HG02571 (cell line): Measurements from ENCODE around the gene SLCO4A1.

Source experiments
- ATAC-seq: cut with Tn5 transposase; IDR thresholded peaks from one replicate; pipeline ENCODE4 v1.9.1; 2021; ENCODE audit warnings: mild to moderate bottlenecking, moderate library complexity; ENCODE audit not compliant: unreplicated experiment

The SLCO4A1 gene

DNA sequence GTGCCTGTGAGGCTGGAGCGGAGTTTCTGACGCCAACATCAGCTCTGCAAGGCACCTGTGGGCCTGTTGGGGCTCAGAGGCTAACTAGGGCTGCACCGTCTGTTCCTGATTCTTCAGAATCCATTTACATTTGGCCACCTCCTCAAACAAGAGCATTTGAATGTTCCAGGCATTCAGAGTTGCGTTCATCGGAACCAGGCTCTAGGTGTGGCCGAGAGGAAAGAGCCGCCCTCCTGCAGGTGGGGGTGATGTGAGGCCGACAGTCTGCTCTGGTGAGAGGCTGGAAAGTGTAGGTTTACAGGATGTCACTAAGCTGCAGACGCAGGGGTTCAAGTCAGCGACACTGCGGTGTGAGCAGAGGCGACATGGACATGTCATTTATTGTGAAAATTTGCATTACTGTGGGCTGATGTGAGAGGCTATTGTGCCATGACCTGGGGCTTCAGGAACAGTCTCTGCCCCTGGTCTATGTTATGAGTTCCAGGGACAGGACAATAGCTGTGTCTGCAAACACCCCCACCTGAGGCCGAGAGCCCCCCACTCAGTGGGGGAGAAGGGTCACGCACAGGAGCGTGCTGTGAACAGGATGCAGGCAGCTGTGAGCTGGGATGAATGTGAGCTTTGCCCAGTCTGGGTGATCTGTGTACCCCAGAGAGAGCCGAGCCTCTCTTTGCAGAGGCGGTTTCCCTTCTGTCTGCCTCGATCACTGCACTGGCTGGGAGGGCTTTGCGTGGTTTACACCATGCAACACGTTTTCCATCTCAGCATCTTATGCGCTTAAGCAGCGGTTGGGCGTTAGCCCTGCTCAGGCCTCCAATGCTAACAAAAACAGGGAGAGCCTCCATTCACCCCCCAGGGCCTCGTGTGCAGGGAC lies 21.1 kb downstream of the SLCO4A1 start:
- no peak for ATAC-seq

DNA sequence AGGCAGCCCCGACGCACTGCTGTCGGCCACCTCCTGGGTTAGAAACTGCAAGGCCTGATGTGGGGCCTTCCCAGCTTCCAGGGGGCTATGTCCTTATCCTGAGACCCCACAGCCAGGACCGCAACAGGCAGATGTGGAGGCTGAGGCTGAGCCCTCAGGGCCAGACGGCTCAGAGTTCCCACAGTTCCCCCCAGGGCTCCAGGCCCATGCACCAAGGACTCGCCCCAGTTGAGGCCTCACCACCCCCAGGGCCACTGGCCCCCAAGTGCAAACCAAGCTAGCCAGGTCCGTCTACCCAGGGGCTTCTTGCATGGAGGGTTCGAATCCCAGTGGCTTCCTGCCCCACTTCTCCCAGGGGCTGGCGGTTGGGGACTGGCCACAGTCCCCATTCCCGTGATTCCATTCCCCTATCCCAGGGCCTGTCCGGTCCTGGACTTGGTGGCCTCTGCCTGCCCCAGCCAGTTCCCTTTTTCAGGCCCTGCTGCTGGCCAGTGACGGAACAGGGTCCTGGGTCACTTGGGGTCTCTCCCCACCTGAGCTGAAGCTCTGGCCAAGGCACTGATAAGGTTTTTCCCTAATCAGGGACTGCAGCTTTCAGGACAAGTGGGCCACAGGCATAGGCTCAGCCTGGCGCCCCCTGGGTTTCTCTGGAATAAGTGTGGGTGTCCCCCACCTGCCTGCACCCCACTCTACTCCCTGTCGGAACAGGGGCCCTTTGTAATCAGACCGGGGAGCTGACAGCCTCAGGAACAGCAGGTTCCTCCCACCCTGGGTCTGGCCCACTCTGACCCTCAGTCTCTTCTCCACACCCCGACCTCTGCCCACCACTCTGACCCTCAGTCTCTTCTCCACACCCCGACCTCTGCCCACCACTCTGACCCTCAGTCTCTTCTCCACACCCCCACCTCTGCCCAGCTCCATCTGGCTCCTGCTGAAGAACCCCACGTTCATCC lies 22.0 kb downstream of the SLCO4A1 start:
- ATAC-seq, result no peak

DNA sequence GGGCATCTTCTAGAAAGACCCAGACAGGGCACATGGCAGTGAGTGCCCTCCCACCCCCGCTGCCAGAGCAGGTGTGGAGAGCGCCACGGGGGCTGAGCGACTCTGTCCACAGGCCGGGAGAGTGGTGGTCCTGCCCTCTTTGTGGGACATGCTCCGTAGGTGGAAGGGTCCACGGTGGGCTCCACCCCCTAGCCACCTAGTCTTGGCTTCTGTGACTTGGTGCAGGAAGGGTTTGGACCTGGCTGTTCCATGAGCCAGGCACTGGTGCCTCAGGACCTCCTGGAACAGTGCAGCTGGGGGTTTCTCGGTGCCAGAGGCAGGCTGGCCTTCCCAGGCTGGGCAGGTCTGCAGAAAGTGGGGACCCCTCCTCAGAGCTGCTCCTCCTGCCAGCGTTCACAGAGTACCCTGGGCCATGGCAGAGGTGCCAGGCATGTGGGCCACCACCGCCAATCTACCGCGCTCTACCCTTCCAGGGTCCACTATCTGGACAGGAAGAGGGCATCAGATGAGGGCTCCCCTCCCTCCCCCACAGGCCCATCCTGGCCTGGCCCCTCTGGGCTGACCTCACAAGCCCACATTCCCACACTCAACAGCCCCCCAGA lies 23.0 kb downstream of the SLCO4A1 start:
- ATAC-seq, result no peak

DNA sequence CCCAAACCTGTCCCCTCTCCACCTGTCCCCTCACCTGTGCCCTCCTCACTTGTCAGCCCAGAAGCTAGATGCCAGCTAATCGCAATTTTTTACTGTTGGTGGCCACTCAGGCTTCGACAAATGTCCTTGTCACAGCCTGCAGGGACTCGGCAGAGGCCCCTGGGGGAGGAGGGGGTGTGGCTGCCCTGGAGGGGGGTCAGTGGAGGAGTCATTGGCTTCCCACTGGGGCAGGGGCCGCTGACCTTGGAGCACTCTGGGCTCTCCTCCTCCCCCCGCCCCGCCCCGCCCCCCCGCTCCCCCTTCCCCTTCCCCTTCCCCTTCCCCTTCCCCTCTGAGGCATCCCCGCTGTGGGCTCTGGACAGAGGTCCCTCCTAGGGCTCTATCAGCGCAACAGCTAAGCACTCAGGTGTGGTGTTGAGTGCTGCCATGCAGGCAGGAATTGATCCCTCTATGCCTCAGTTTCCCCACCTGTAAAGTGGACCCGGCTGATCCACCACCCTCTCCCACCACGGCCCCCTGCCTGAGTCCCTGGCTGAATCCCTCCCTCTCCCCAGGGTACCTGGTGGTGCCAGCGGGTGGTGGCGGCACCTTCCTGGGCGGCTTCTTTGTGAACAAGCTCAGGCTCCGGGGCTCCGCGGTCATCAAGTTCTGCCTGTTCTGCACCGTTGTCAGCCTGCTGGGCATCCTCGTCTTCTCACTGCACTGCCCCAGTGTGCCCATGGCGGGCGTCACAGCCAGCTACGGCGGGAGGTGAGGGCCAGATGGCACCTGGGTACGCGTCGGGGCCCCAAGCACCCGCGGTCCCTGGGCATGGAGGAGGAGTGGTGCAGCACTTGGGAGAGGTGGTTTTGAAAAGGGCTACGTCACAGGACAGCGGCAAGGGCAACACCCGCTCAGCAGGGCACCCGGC lies 23.8 kb downstream of the SLCO4A1 start:
- ATAC-seq, result no peak

DNA sequence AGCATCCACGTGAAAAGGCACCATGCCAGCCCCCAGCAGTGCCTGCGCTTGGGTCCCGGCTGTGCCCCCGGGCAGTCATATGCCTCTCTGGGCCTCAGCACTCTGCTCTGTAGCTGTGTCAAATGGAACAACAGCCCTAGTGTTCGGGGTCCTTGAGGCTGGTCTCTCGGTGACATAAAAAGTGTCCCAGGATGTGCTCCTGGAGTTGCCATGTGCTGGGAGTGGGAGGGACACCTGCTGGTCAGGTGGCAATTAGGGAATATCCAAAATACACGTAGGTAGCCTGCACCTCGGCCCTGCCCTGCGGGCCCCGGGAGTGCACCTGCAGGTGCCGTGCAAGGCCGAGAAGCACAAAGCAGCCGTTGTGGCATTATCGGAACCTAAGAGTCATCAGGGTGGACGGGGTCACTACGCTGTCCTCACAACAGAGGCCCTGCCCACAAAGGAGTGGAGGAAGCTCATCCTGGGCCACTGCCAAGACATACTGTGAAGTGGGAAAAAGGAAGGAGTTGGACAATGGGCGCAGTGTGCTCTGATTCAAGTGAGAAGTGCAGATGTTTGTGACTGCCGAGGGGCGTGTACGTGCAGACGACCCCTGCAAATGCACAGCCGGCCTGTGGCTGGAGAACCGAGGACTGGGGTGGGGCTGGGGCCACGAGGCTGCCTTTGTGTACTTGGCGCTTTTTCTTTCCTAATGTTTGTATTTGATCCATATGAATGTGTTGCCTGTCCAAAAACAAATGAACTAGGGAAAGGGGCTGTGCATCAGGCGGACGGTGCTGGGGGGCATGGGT lies 24.6 kb downstream of the SLCO4A1 start:
- ATAC-seq, result no peak

DNA sequence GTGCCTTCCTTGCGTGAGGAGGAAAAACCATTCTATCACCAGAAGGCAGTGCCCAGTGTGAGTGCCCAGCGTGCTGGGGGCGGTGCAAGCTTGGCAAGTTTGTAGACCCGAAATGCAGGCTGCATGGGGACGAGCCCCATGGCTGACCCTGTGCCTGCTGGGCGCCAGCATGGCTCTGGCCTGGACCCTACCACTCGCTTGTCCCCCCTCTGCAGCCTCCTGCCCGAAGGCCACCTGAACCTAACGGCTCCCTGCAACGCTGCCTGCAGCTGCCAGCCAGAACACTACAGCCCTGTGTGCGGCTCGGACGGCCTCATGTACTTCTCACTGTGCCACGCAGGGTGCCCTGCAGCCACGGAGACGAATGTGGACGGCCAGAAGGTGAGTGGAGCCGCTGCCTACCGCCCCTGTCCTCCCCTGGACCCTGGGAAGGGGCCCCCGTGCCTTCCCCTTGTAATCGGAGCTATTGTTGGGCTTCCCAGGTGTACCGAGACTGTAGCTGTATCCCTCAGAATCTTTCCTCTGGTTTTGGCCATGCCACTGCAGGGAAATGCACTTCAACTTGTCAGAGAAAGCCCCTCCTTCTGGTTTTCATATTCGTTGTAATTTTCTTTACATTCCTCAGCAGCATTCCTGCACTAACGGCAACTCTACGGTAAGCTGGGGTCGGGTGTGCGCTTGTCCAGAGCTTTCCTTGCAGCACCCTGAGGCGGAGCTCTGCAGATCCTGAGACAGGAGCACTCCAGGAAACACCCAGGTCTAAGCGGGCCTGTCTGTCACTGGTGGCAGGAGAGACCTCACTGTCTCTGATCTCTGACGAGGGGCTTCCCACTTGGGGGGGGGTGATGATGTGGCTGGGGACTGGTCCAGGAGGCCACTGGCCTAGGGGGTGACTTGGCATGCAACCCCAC lies 25.5 kb downstream of the SLCO4A1 start:
- ATAC-seq, result no peak

DNA sequence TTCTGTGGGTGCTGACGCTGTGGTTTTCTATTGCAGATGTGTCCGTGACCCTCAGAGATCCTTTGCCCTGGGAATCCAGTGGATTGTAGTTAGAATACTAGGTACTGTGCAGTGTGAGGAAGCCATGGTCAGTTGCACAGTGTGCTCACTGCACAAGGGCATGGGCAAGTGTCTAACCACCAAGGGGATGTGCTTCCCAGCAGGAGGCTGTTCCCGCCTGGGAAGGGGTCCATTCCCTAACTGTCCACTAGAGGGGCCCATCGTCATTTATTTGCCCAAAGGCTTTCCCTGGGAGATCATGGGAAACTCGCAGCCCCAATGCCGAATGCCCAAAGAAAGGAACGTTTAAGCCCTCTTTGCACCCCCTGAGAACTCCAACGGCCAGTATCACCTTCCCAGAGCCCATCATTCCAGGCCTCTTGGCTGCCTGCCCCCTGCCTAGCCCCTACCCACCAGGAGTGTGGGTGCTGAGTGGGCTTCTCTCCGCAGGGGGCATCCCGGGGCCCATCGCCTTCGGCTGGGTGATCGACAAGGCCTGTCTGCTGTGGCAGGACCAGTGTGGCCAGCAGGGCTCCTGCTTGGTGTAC lies 26.2 kb downstream of the SLCO4A1 start:
- ATAC-seq, result no peak

DNA sequence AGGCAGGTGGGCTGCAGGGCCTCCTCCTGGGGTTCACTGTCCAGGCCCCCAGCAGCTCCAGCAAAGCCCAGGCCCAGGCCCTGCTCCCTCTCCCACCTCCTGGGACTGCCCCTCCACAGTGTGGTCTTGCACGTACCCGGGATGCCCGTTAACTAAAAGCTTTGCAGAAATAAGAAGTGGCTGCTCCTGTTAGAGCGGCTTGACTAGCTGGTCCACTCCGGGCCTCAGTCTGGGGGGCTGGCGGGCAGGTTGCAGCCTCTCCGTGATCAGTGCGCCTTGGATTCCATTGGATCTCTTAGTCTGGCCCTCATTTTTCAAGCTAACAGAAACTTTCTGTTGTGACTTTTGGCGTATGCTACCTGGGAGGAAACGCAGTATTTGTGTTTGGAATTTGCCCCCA lies 26.9 kb downstream of the SLCO4A1 start:
- no peak for ATAC-seq

DNA sequence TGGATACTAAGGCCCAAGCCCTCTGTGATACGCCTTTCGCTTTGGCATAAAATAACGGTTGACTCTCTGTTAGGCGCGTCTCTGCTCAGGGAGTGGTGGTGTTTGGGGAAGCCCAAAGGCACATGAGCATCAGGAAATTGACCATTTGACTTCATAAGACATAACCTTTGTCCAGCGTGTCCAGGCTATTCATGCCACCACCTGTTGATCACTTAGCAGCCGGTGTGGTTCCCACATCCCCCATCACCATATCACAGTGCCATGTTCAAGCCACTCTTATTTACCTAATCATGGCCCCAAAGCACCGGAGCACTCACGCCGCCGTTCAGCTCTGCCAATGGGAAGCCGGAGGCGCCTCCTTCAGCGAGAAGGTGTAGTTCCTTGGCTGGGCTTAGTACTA lies 27.9 kb downstream of the SLCO4A1 start:
- no peak for ATAC-seq

DNA sequence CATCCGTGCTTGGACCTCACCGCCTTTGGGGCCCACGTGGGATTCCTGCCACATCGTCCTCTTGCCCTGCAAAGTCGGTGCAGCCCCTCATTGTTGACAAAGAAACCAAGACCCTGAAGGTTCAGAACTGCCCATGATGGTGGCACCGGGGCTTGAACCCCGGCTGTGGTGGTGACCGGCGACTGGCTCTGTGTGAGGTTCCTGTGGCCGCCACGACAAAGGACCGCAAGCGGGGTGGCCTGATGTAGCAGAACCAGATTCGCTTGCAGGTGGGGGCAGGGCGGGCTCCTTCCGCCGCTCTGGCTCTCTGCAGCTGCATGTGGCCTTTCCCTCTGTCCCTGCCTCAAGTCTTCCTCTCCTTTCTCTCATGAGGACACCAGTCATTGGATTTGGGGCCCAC lies 28.7 kb downstream of the SLCO4A1 start:
- ATAC-seq, result no peak

DNA sequence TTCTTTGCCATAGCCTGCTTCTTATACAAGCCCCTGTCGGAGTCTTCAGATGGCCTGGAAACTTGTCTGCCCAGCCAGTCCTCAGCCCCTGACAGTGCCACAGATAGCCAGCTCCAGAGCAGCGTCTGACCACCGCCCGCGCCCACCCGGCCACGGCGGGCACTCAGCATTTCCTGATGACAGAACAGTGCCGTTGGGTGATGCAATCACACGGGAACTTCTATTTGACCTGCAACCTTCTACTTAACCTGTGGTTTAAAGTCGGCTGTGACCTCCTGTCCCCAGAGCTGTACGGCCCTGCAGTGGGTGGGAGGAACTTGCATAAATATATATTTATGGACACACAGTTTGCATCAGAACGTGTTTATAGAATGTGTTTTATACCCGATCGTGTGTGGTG lies 29.5 kb downstream of the SLCO4A1 start:
- no peak for ATAC-seq

DNA sequence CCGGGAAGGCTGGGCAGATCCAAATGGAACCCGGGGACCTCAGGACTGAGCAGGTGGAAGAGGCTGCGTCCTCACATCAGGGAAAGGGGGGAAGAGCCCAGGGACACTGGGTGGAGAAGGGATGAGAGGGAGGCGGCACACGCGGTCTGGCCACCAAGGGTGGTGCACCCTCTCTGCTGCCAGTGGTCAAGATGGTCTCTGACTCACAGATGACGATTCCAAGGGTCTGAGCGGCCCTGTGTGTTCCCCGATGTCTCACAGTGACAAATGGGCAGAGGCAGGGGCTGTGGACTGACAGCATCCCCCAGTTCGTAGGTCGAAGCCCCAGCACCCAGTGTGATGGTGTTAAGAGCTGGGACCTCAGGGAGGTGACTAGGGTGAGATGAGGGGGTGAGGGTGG lies 32.1 kb downstream of the SLCO4A1 start:
- no peak for ATAC-seq

DNA sequence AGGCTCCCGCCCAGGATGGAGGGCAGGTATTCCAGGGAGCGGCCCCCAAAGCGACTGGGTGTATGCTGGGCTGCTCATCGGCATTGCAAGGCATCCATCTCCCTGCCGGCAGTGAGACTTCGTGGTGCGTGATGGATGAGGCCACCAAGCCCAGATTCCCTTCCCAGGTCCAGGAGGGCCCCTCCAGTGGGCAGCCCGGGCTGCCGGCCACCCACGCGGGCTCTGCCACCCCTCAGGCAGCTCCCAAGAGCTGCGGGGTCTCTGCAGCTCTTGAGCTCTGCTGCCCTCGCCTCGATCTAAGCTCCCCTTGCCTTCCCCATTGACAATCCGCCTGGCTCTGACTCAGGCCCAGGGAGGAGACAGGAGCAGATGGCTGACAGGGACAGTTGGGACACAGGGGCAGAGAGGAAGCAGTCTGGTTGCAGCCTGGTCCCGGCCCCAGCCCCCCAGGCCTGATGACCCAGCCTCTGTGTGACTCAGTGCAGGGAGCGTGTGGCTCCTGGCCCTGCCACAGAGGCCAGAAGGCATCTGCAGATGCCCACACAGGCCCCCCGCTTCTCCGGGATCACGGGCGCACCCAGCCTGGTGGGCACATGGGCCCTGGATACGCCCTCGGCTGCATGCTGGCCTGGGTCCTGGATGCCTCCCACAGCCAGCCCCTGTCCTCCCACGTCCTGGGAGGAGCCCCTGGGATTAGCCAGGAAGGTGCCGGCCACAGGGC lies 33.0 kb downstream of the SLCO4A1 start:
- no peak for ATAC-seq

DNA sequence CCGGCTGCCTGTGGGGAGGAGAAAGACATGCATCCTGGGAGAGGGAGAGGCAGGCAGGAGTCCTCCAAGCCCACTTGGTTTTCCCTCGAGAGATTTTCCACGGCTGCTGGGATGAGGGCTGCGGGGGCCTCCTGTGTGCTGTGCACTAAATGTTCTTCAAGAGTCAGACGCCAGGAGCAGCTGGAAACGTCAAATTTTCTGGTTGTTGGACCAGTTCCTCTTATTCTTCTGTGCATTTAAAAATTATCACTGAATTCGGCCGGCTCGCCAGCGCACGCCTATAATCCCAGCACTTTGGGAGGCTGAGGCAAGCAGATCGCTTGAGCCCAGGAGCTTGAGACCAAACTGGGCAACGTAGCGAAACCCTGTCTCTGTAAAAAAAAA lies 33.6 kb downstream of the SLCO4A1 start:
- ATAC-seq, result no peak

DNA sequence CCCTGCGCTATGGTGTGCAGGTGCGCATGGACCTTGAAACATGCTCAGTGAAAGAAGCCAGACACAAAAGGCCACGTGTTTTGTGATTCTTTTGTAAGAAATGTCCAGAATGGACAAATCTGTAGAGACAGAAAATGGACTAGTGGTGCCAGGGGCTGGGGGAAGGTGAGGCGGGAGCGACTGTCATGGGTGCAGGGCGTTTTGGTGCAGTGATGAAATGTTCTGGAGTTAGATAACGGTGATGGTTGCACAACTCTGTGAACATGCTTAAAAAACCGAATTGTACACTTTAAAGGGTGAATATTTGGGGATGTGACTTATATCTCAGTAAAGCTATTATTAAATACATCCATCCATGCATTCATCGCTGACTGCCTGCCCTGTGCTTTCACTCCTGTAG lies 34.7 kb downstream of the SLCO4A1 start:
- no peak for ATAC-seq

DNA sequence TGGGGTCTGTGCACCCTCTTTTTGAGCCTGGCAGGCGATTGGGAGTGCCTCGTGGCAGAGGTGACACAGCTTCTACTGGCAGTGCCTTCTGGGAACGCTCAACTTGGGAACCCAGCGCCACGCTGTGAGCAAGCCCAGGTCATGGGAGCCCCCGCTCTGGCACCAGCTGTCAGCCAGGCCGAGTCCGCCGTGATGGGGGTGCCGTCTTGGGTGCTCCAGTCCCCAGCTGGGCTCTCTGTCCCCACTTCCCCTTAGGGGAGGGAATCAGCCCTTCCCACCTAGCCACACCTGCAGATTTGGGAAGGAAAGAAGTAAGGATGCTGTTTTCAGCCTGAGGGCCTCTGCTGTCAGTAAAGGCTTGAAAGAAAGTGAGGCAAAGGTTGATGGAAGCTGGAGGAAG lies 35.4 kb downstream of the SLCO4A1 start:
- no peak for ATAC-seq

DNA sequence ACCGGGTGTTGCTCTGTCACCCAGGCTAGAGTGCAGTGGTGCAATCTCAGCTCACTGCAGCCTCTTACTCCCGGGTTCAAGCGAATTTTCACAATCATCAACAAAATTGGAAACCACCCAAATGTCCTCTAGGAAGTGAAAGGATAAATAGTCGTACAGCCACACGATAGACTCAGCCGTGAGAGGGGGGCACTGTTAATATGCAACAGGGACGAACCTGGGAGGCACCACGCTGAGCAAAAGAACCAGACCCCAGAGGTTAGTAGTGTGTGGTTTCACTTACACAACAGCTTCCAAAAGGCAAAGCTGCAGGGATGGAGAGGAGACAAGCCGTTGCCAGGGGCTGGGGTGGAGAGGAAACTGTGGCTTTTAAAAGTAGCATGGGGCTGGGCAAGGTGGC lies 36.2 kb downstream of the SLCO4A1 start:
- ATAC-seq, result no peak
